H9 (cell line): ENCODE data around the gene SLC39A1. TPM values are rescaled to one million over a fixed set of nuclear protein-coding genes. Genes with fewer than 3 reads are reported as not detected.

ENCODE experiments used
- DNase-seq: peaks from one replicate; pipeline ENCODE4 v3.0.0-alpha.2; 2017
- H2AFZ ChIP-seq: one replicate; pipeline ENCODE4 v1.6.1; 2013; ENCODE audit warnings: mild to moderate bottlenecking, low read length, control low read depth, moderate library complexity
- H2AK5ac ChIP-seq: 2 replicates; pipeline ENCODE4 v1.6.1; 2013; ENCODE audit warnings: low read length, control low read depth, mixed read lengths; ENCODE audit not compliant: insufficient read length
- H2BK120ac ChIP-seq: one replicate; pipeline ENCODE4 v1.6.1; 2013; ENCODE audit warnings: low read depth, mild to moderate bottlenecking, low read length, control low read depth, inconsistent platforms; ENCODE audit not compliant: poor library complexity, severe bottlenecking
- H2BK12ac ChIP-seq: 2 replicates; pipeline ENCODE4 v1.6.1; 2013; ENCODE audit warnings: low read length, control low read depth, mixed read lengths, low read depth; ENCODE audit not compliant: insufficient read length
- H2BK15ac ChIP-seq: 2 replicates; pipeline ENCODE4 v1.6.1; 2013; ENCODE audit warnings: low read depth, low read length, control low read depth
- H2BK20ac ChIP-seq: one replicate; pipeline ENCODE4 v1.6.1; 2013; ENCODE audit warnings: low read depth, mild to moderate bottlenecking, low read length, control low read depth, inconsistent platforms; ENCODE audit not compliant: poor library complexity, severe bottlenecking
- H2BK5ac ChIP-seq: 2 replicates; pipeline ENCODE4 v1.6.1; 2013; ENCODE audit warnings: low read length, control low read depth, mixed read lengths; ENCODE audit not compliant: insufficient read length
- H3K14ac ChIP-seq: 2 replicates; pipeline ENCODE4 v1.6.1; 2013; ENCODE audit warnings: low read length, control low read depth; ENCODE audit not compliant: insufficient read depth
- H3K18ac ChIP-seq: 2 replicates; pipeline ENCODE4 v1.6.1; 2013; ENCODE audit warnings: low read depth, mild to moderate bottlenecking, mixed read lengths, low read length, control low read depth; ENCODE audit not compliant: insufficient read length
- H3K23ac ChIP-seq: 2 replicates; pipeline ENCODE4 v1.6.1; 2013; ENCODE audit warnings: low read length, control low read depth, mixed read lengths, low read depth; ENCODE audit not compliant: insufficient read length
- H3K23me2 ChIP-seq: 2 replicates; pipeline ENCODE4 v1.6.1; 2013; ENCODE audit warnings: low read depth, mild to moderate bottlenecking, mixed read lengths, low read length, control low read depth; ENCODE audit not compliant: insufficient read length, poor library complexity, severe bottlenecking
- H3K27ac ChIP-seq: 2 replicates; pipeline ENCODE4 v1.5.1; 2013; ENCODE audit warnings: low read length, control low read depth, mixed read lengths, low read depth; ENCODE audit not compliant: insufficient read length
- H3K27me3 ChIP-seq: 2 replicates; pipeline ENCODE4 v1.6.1; 2013; ENCODE audit warnings: low read length, control low read depth, inconsistent platforms; ENCODE audit not compliant: insufficient read depth
- H3K4ac ChIP-seq: 2 replicates; pipeline ENCODE4 v1.6.1; 2013; ENCODE audit warnings: low read depth, mild to moderate bottlenecking, control low read depth, inconsistent platforms, low read length, moderate library complexity
- H3K4me1 ChIP-seq: 2 replicates; pipeline ENCODE4 v1.6.1; 2013; ENCODE audit warnings: low read length, control low read depth, inconsistent platforms; ENCODE audit not compliant: insufficient read depth
- H3K4me2 ChIP-seq: 2 replicates; pipeline ENCODE4 v1.6.1; 2013; ENCODE audit warnings: low read length, control low read depth, mixed read lengths; ENCODE audit not compliant: insufficient read length, insufficient read depth
- H3K56ac ChIP-seq: 2 replicates; pipeline ENCODE4 v1.6.1; 2013; ENCODE audit warnings: low read depth, mild to moderate bottlenecking, mixed read lengths, low read length, control low read depth; ENCODE audit not compliant: insufficient read length
- H3K79me1 ChIP-seq: 2 replicates; pipeline ENCODE4 v1.6.1; 2013; ENCODE audit warnings: low read depth, mild to moderate bottlenecking, moderate library complexity, low read length, control low read depth, inconsistent platforms; ENCODE audit not compliant: insufficient read depth, poor library complexity, severe bottlenecking
- H3K79me2 ChIP-seq: 2 replicates; pipeline ENCODE4 v1.6.1; 2013; ENCODE audit warnings: low read length, control low read depth, inconsistent platforms; ENCODE audit not compliant: insufficient read depth
- H3K9ac ChIP-seq: 2 replicates; pipeline ENCODE4 v1.6.1; 2013; ENCODE audit warnings: low read length, control low read depth, mixed read lengths; ENCODE audit not compliant: insufficient read length; ENCODE audit errors: extremely low read depth
- H3K9me3 ChIP-seq: one replicate; pipeline ENCODE4 v1.6.1; 2013; ENCODE audit warnings: low read depth, low read length, inconsistent platforms; ENCODE audit not compliant: control insufficient read depth
- H3T11ph ChIP-seq: one replicate; pipeline ENCODE4 v1.6.1; 2013; ENCODE audit warnings: mild to moderate bottlenecking, low read length, control low read depth, inconsistent platforms
- H4K20me1 ChIP-seq: one replicate; pipeline ENCODE4 v1.6.1; 2013; ENCODE audit not compliant: control insufficient read depth, insufficient read length, insufficient read depth
- H4K5ac ChIP-seq: 2 replicates; pipeline ENCODE4 v1.6.1; 2013; ENCODE audit warnings: low read depth, mild to moderate bottlenecking, mixed read lengths, low read length, control low read depth; ENCODE audit not compliant: insufficient read length
- H4K8ac ChIP-seq: replicated peaks from 2 replicates; pipeline ENCODE4 v1.6.1; 2013; ENCODE audit warnings: low read length, control low read depth, mixed read lengths, low read depth; ENCODE audit not compliant: insufficient read length
- H4K91ac ChIP-seq: 2 replicates; pipeline ENCODE4 v1.6.1; 2013; ENCODE audit warnings: low read depth, mild to moderate bottlenecking, moderate library complexity, mixed read lengths, low read length, control low read depth; ENCODE audit not compliant: insufficient read length
- H3K27ac Mint-ChIP-seq, 3 experiments: 2 replicates in 2 of 3; 3 replicates in 1 of 3; pipeline ENCODE4 v1.8.0; 2020 to 2021; ENCODE audit warnings: mixed read lengths in 3 of 3, mild to moderate bottlenecking in 1 of 3, moderate library complexity in 1 of 3
- H3K27me3 Mint-ChIP-seq: 2 replicates; pipeline ENCODE4 v1.8.0; 2021; ENCODE audit warnings: low read depth, mild to moderate bottlenecking, moderate library complexity, mixed read lengths
- H3K36me3 Mint-ChIP-seq, 3 experiments: 2 replicates in 2 of 3; 3 replicates in 1 of 3; pipeline ENCODE4 v1.8.0; 2020 to 2021; ENCODE audit warnings: low read depth in 3 of 3, mixed read lengths in 3 of 3; ENCODE audit not compliant: insufficient read depth in 1 of 3
- H3K4me1 Mint-ChIP-seq, 2 experiments: 2 replicates each; pipeline ENCODE4 v1.8.0; 2020; ENCODE audit warnings: mixed read lengths in 2 of 2
- H3K4me3 Mint-ChIP-seq, 2 experiments: 2 replicates in 1 of 2; 3 replicates in 1 of 2; pipeline ENCODE4 v1.8.0; 2020 to 2021; ENCODE audit warnings: mild to moderate bottlenecking in 2 of 2, mixed read lengths in 2 of 2, moderate library complexity in 1 of 2
- H3K9me3 Mint-ChIP-seq, 2 experiments: 2 replicates in 1 of 2; 3 replicates in 1 of 2; pipeline ENCODE4 v1.8.0; 2020; ENCODE audit warnings: mild to moderate bottlenecking in 2 of 2, mixed read lengths in 2 of 2, moderate library complexity in 1 of 2
- WGBS: extraction: QIAGEN DNeasy Blood & Tissue Kit; methylation state at CpG from one replicate; pipeline ENCODE4 v1.1.7; 2013; ENCODE audit warnings: missing lambda C conversion rate, low lambda C conversion rate, mixed read lengths; ENCODE audit not compliant: insufficient read length; ENCODE audit errors: extremely low coverage; 5-methylcytosine and 5-hydroxymethylcytosine counted together
- total RNA-seq: library from RNA; stranded (reverse); gene quantifications from 2 replicates; pipeline ENCODE4 v1.2.1, GENCODE V29; 2021
- TF ChIP-seq, protein P1 (sequence below): fragments of 200-600 bp; sonication (generic); conservative IDR thresholded peaks from 3 replicates; pipeline ENCODE4 v1.8.0; 2021; ENCODE audit warnings: antibody characterized with exemption, mild to moderate bottlenecking

The SLC39A1 gene
- total RNA-seq, 1 experiment from 2014 or later = 161 TPM

DNA sequence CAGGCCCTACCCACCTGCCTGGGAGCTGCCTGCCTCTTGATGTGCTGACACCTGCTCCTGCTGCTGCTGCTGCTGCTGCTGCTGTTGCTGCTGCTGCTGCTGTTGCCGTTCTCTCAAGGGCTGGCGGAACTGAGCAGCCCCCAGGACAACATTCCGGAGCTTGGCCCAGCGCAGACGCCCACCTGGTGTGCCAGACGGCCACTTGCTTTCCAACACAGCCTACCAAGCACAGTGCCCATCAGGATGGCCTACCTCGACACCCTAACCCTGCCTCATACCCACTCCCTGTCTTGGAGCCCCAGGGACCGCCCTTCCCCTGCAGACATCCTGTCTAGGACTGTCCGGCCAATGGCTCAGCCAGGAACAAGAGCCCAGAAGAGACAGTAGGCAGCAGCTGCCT is 28.6 kb downstream of the SLC39A1 start:
- Histone ChIP-seq H3K23ac (no peak overlapping the region), H3K4me2 (no peak overlapping the region), H3K18ac (no peak overlapping the region), H3K23me2 (no peaks in the 10 kb centered on the region), H4K20me1 (peaks cover 3% of the 10 kb centered on the region), H2BK120ac (no peak overlapping the region), H2BK5ac (no peak overlapping the region), H3K27ac (no peak overlapping the region), H3K4ac (no peak overlapping the region), H3K4me1 (no peaks in the 10 kb centered on the region), H3K79me2 (no peaks in the 10 kb centered on the region), H4K5ac (no peak overlapping the region), H3K79me1 (no peaks in the 10 kb centered on the region), H4K8ac (no peak overlapping the region), H2AFZ (no peak overlapping the region), H3T11ph (no peak overlapping the region), H3K56ac (no peak overlapping the region), H2BK20ac (no peak overlapping the region), H3K9me3 (no peaks in the 10 kb centered on the region), H2AK5ac (no peak overlapping the region), H2BK12ac (no peak overlapping the region), H4K91ac (no peak overlapping the region), H3K27me3 (no peaks in the 10 kb centered on the region), H3K9ac (no peak overlapping the region), H2BK15ac (no peak overlapping the region), H3K14ac (no peak overlapping the region)
- H3K27me3 Mint-ChIP-seq = no peaks in the 10 kb centered on the region
- no peak overlapping the region; a peak in 1 of 5 replicates for H3K4me3 Mint-ChIP-seq
- no peak overlapping the region for H3K27ac Mint-ChIP-seq
- no peaks in the 10 kb centered on the region for H3K4me1 Mint-ChIP-seq
- no peaks in the 10 kb centered on the region for H3K9me3 Mint-ChIP-seq
- TF ChIP-seq, protein P1, sequence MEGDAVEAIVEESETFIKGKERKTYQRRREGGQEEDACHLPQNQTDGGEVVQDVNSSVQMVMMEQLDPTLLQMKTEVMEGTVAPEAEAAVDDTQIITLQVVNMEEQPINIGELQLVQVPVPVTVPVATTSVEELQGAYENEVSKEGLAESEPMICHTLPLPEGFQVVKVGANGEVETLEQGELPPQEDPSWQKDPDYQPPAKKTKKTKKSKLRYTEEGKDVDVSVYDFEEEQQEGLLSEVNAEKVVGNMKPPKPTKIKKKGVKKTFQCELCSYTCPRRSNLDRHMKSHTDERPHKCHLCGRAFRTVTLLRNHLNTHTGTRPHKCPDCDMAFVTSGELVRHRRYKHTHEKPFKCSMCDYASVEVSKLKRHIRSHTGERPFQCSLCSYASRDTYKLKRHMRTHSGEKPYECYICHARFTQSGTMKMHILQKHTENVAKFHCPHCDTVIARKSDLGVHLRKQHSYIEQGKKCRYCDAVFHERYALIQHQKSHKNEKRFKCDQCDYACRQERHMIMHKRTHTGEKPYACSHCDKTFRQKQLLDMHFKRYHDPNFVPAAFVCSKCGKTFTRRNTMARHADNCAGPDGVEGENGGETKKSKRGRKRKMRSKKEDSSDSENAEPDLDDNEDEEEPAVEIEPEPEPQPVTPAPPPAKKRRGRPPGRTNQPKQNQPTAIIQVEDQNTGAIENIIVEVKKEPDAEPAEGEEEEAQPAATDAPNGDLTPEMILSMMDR = no peak
- DNase-seq = no peak
- peaks cover 46 to 84% (median 77%) of the 10 kb centered on the region in 3 experiments for H3K36me3 Mint-ChIP-seq
- WGBS = no CpG with 5 or more reads among the region's 9 CpGs
